K562 (cell line): ENCODE measurements around the gene TGFBR3L. TPM values are rescaled to one million over a fixed set of nuclear protein-coding genes. Genes with fewer than 3 reads are reported as not detected.
A peak's percentile ranks its signal among the peaks of the same experiment; 100 is the strongest.

ENCODE experiments used
- ARID2 ChIP-seq: fragments of 450-650 bp; IDR thresholded peaks from 2 replicates; pipeline ENCODE4 v1.6.1; 2017; ENCODE audit warnings: antibody characterized with exemption, mild to moderate bottlenecking
- ELF1 ChIP-seq: fragments of 200-800 bp; sonication (Bioruptor generic); IDR thresholded peaks from 2 replicates; pipeline ENCODE4 v1.6.1; 2016; ENCODE audit warnings: missing genetic modification characterization, missing compliant biosample characterization
- ETV1 ChIP-seq: fragments of 450-650 bp; conservative IDR thresholded peaks from 2 replicates; pipeline ENCODE4 v1.6.1; 2016; ENCODE audit warnings: missing genetic modification characterization, control low read depth, low read depth, missing compliant biosample characterization
- KDM4B ChIP-seq, 2 experiments: fragments of 450-650 bp in 1 of 2; sonication (generic) in 1 of 2; IDR thresholded peaks; 2 replicates each; pipeline ENCODE4 v1.6.1; 2016 to 2017; ENCODE audit warnings: borderline replicate concordance in 2 of 2, antibody characterized with exemption in 1 of 2, low read depth in 1 of 2, mild to moderate bottlenecking in 1 of 2
- MCM2 ChIP-seq: fragments of 450-650 bp; IDR thresholded peaks from 2 replicates; pipeline ENCODE4 v1.6.1; 2017; ENCODE audit warnings: low read depth, mild to moderate bottlenecking
- MTA2 ChIP-seq: fragments of 450-650 bp; IDR thresholded peaks from 2 replicates; pipeline ENCODE4 v1.6.1; 2016; ENCODE audit warnings: low read depth
- MXI1 ChIP-seq: IDR thresholded peaks from 2 replicates; pipeline ENCODE4 v1.6.1; 2011; ENCODE audit warnings: low read depth, mild to moderate bottlenecking, improper control_type of control experiment, low read length
- MYBL2 ChIP-seq, 2 experiments: fragments of 450-650 bp in 1 of 2; sonication (generic) in 1 of 2; formaldehyde crosslinking in 1 of 2; IDR thresholded peaks; 2 replicates each; pipeline versions ENCODE4 v1.6.1 to v1.8.1; 2017 to 2022; ENCODE audit warnings: borderline replicate concordance in 1 of 2, inconsistent platforms in 1 of 2, low read depth in 1 of 2, mild to moderate bottlenecking in 1 of 2, missing genetic modification reagents in 1 of 2, moderate library complexity in 1 of 2
- NFIX ChIP-seq: fragments of 250-450 bp; sonication (Bioruptor Pico); IDR thresholded peaks from 2 replicates; pipeline ENCODE4 v1.4.0; 2020; ENCODE audit warnings: low read depth, mild to moderate bottlenecking, moderate library complexity
- PTTG1 ChIP-seq: fragments of 450-650 bp; IDR thresholded peaks from 2 replicates; pipeline ENCODE4 v1.6.1; 2016; ENCODE audit warnings: low read depth, mild to moderate bottlenecking, missing genetic modification characterization, missing compliant biosample characterization
- PYGO2 ChIP-seq: fragments of 450-650 bp; IDR thresholded peaks from 2 replicates; pipeline ENCODE4 v1.6.1; 2016; ENCODE audit warnings: mild to moderate bottlenecking, missing genetic modification characterization, moderate library complexity, missing compliant biosample characterization
- RBM22 ChIP-seq: fragments of 200-400 bp; formaldehyde crosslinking; IDR thresholded peaks from 2 replicates; pipeline ENCODE4 v1.6.1; 2018; ENCODE audit warnings: low read length, low read depth; ENCODE audit not compliant: poor library complexity, severe bottlenecking
- RFX7 ChIP-seq: fragments of 250-450 bp; sonication (Bioruptor Pico); IDR thresholded peaks from 2 replicates; pipeline ENCODE4 v1.5.1; 2021; ENCODE audit warnings: mild to moderate bottlenecking
- SAFB ChIP-seq: fragments of 200-400 bp; formaldehyde crosslinking; IDR thresholded peaks from 2 replicates; pipeline ENCODE4 v1.6.1; 2017; ENCODE audit warnings: low read depth, low read length, borderline replicate concordance
- SAP30 ChIP-seq: fragments of 200-600 bp; sonication (generic); IDR thresholded peaks from 2 replicates; pipeline ENCODE4 v1.6.1; 2012; ENCODE audit warnings: borderline replicate concordance, low read depth, mild to moderate bottlenecking, moderate library complexity, low read length, control low read depth, inconsistent platforms; ENCODE audit not compliant: insufficient read depth, poor library complexity, severe bottlenecking
- ZC3H11A ChIP-seq: IDR thresholded peaks from 2 replicates; pipeline ENCODE4 v1.6.1; 2012; ENCODE audit warnings: low read depth, low read length, improper control_type of control experiment
- ZFPM2 ChIP-seq: fragments of 250-450 bp; sonication (Bioruptor Pico); IDR thresholded peaks from 2 replicates; pipeline ENCODE4 v1.5.1; 2022; ENCODE audit warnings: mild to moderate bottlenecking
- ZNF121 ChIP-seq: sonication (generic); formaldehyde crosslinking; conservative IDR thresholded peaks from 2 replicates; pipeline ENCODE4 v1.8.0; 2022; ENCODE audit warnings: missing genetic modification reagents
- ZNF316 ChIP-seq: fragments of 450-650 bp; IDR thresholded peaks from 2 replicates; pipeline ENCODE4 v1.6.1; 2016
- polyA plus RNA-seq, 8 experiments: library from polyadenylated mRNA; depleted of rRNA in 4 of 8; stranded (reverse) in 5 of 8; unstranded in 3 of 8; fragments of >200 nt; fragmentation: Nextera tagmentation in 2 of 8; fragmentation: Illumina TruSeq in 1 of 8; extraction: Ambion mirVana in 2 of 8; extraction: Trizol in 1 of 8; gene quantifications; 2 replicates each; pipeline versions ENCODE4 v1.2.1 to v1.2.3, GENCODE V29; 2011 to 2014; ENCODE audit warnings: inconsistent platforms in 1 of 8, missing spikeins in 1 of 8
- total RNA-seq, 7 experiments: library from RNA; depleted of rRNA in 6 of 7; stranded (reverse); fragments of >200 nt in 6 of 7; fragmentation: Illumina TruSeq in 2 of 7; extraction: Trizol in 2 of 7; gene quantifications; 2 replicates each; pipeline versions ENCODE4 v1.2.1 to v1.2.3, GENCODE V29; 2011 to 2021; ENCODE audit warnings: low replicate concordance in 1 of 7
- TF ChIP-seq, protein P1 (sequence below): sonication (generic); formaldehyde crosslinking; IDR thresholded peaks from 2 replicates; pipeline ENCODE4 v1.8.1; 2023; ENCODE audit warnings: mild to moderate bottlenecking, missing genetic modification reagents
- TF ChIP-seq, protein P2 (sequence below): sonication (generic); formaldehyde crosslinking; IDR thresholded peaks from 2 replicates; pipeline ENCODE4 v1.8.0; 2023; ENCODE audit warnings: mild to moderate bottlenecking, missing genetic modification reagents
- TF ChIP-seq, protein P3 (sequence below): fragments of 250-450 bp; sonication (Bioruptor Pico); IDR thresholded peaks from 2 replicates; pipeline ENCODE4 v1.8.0; 2021; ENCODE audit warnings: borderline replicate concordance, mild to moderate bottlenecking, moderate library complexity; ENCODE audit not compliant: poor library complexity, severe bottlenecking

TGFBR3L gene
- total and polyA plus RNA-seq, 9 of the 15 experiments (the other 6 are each of a cell fraction or from before 2014, with no cell fraction given), result not detected

DNA sequence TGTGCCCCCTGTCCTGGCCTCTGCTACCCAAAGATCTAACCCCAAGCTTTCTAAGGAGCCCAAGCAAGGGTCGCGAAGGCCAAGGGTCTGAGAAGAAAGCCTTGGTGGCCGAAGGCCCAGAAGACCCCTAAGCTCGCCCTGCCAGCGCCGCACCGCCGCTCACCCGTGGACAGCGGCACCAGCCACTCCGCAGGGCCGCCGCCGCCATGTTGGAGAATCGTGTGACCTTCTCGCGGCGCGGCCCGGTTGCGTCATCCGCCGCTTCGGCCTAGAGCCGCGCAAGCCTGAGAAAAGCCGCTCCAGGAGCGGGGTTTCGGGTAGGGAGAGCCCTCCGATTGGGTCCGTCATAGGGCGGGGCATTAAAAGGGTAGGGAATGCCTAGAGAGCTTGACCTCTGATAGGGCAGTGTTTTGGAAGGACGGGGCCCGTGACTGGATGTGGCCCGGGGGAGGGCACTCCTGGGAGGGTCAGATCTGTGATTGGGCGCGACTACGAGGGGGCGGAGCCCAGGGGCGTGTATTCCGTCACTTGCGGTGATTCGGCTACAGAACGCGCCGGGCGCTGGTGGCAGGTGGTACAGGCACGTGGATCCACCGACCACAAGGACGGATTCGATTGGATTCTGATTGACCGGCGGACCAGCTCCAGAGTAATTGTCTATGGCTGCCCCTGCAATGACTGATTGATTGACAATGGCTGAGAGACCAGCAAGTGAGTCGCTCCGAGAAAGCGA is 29.0 kb downstream of the TGFBR3L start, which contains the start of gene TIMM44 (continued):
- TF ChIP-seq PTTG1 (tag) (no peak), RBM22 (peak; percentile 72), MCM2 (no peak), ARID2 (no peak), PYGO2 (tag) (no peak), ETV1 (tag) (no peak), MTA2 (no peak), ZFPM2 (CRISPR knock-in tag) (no peak), MYBL2 (IDR thresholded peaks at IDR 0.05; ENCODE audit: low read depth) (no peak), MYBL2 (CRISPR knock-in tag; IDR thresholded peaks at IDR 0.05; ENCODE audit: borderline replicate concordance) (no peak), ZC3H11A (no peak), MXI1 (peak; percentile 80; the same call in 1 of the 2 replicates), RFX7 (CRISPR knock-in tag) (no peak), SAP30 (peak; percentile 97), ELF1 (tag) (no peak), ZNF121 (CRISPR knock-in tag) (no peak), ZNF316 (no peak), SAFB (no peak), KDM4B (IDR thresholded peaks at IDR 0.05; ENCODE audit: borderline replicate concordance in 2 of 2, low read depth in 1 of 2) (no peak), NFIX (CRISPR knock-in tag) (0 out of 2 replicates have a peak, but pooled peaks have one; percentile 11)
- TF ChIP-seq, protein P1, sequence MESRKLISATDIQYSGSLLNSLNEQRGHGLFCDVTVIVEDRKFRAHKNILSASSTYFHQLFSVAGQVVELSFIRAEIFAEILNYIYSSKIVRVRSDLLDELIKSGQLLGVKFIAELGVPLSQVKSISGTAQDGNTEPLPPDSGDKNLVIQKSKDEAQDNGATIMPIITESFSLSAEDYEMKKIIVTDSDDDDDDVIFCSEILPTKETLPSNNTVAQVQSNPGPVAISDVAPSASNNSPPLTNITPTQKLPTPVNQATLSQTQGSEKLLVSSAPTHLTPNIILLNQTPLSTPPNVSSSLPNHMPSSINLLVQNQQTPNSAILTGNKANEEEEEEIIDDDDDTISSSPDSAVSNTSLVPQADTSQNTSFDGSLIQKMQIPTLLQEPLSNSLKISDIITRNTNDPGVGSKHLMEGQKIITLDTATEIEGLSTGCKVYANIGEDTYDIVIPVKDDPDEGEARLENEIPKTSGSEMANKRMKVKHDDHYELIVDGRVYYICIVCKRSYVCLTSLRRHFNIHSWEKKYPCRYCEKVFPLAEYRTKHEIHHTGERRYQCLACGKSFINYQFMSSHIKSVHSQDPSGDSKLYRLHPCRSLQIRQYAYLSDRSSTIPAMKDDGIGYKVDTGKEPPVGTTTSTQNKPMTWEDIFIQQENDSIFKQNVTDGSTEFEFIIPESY, result no peak
- TF ChIP-seq, protein P2, sequence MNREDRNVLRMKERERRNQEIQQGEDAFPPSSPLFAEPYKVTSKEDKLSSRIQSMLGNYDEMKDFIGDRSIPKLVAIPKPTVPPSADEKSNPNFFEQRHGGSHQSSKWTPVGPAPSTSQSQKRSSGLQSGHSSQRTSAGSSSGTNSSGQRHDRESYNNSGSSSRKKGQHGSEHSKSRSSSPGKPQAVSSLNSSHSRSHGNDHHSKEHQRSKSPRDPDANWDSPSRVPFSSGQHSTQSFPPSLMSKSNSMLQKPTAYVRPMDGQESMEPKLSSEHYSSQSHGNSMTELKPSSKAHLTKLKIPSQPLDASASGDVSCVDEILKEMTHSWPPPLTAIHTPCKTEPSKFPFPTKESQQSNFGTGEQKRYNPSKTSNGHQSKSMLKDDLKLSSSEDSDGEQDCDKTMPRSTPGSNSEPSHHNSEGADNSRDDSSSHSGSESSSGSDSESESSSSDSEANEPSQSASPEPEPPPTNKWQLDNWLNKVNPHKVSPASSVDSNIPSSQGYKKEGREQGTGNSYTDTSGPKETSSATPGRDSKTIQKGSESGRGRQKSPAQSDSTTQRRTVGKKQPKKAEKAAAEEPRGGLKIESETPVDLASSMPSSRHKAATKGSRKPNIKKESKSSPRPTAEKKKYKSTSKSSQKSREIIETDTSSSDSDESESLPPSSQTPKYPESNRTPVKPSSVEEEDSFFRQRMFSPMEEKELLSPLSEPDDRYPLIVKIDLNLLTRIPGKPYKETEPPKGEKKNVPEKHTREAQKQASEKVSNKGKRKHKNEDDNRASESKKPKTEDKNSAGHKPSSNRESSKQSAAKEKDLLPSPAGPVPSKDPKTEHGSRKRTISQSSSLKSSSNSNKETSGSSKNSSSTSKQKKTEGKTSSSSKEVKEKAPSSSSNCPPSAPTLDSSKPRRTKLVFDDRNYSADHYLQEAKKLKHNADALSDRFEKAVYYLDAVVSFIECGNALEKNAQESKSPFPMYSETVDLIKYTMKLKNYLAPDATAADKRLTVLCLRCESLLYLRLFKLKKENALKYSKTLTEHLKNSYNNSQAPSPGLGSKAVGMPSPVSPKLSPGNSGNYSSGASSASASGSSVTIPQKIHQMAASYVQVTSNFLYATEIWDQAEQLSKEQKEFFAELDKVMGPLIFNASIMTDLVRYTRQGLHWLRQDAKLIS (CRISPR knock-in tag), result peak; percentile 65; the same call in 1 of the 2 replicates
- TF ChIP-seq, protein P3, sequence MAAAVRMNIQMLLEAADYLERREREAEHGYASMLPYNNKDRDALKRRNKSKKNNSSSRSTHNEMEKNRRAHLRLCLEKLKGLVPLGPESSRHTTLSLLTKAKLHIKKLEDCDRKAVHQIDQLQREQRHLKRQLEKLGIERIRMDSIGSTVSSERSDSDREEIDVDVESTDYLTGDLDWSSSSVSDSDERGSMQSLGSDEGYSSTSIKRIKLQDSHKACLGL (CRISPR knock-in tag), result peak; percentile 90
